Testis (tissue), 3 donors: ENCODE results near the gene VSTM2A. TPM values are rescaled to one million over a fixed set of nuclear protein-coding genes. Genes with fewer than 3 reads are reported as not detected.

Source experiments
- DNase-seq: peaks from one replicate; pipeline ENCODE4 v3.0.0-alpha.2; 2019
- H3K27ac ChIP-seq, 2 donors: fragments of 200-600 bp; sonication (generic); one replicate each; pipeline ENCODE4 v1.5.1; 2019
- H3K27me3 ChIP-seq: fragments of 200-600 bp; sonication (generic); one replicate; pipeline ENCODE4 v1.5.1; 2019
- H3K36me3 ChIP-seq: fragments of 200-600 bp; sonication (generic); one replicate; pipeline ENCODE4 v1.5.1; 2017; ENCODE audit warnings: low read depth; ENCODE audit errors: missing control alignments
- H3K4me1 ChIP-seq: fragments of 200-600 bp; sonication (generic); one replicate; pipeline ENCODE4 v1.5.1; 2019
- H3K4me3 ChIP-seq, 2 donors: fragments of 200-600 bp; sonication (generic); one replicate each; pipeline ENCODE4 v1.5.1; 2017 to 2019
- H3K9me3 ChIP-seq: fragments of 200-600 bp; sonication (generic); one replicate; pipeline ENCODE4 v1.5.1; 2017
- POLR2A ChIP-seq: fragments of 450-650 bp; IDR thresholded peaks from one replicate; pipeline ENCODE4 v1.6.1; 2017; ENCODE audit warnings: antibody characterized with exemption, mild to moderate bottlenecking, moderate library complexity
- WGBS, 2 donors: methylation state at CpG; one replicate each; pipeline ENCODE4 v1.1.5; 2018; 5-methylcytosine and 5-hydroxymethylcytosine counted together
- intact Hi-C: fragments of 100-400 bp; cut with DNase I; formaldehyde crosslinking; loops from one replicate; pipeline ENCODE4 v1.15.1; 2023; ENCODE audit warnings: low total_unique reads
- polyA plus RNA-seq: library from polyadenylated mRNA; stranded (reverse); fragments of 350-450 nt; fragmentation: Illumina TruSeq; extraction: RNeasy Lipid Tissue Mini Kit (QIAGEN cat#74804); gene quantifications from one replicate; pipeline ENCODE4 v1.2.3, GENCODE V29; 2014; ENCODE audit warnings: low read depth, low replicate concordance; ENCODE audit not compliant: insufficient read depth
- total RNA-seq, 2 donors: library from RNA; depleted of rRNA; stranded (reverse); fragments of >200 nt; gene quantifications; one replicate each; pipeline ENCODE4 v1.2.3, GENCODE V29; 2016
- TF ChIP-seq, protein P1 (sequence below), 3 experiments: fragments of 450-650 bp in 2 of 3; fragments of 200-600 bp in 1 of 3; sonication (generic) in 1 of 3; IDR thresholded peaks; one replicate each; pipeline ENCODE4 v1.5.1; 2016 to 2019; ENCODE audit warnings: antibody characterized with exemption in 3 of 3, mild to moderate bottlenecking in 2 of 3, moderate library complexity in 1 of 3

The VSTM2A gene
- total and polyA plus RNA-seq, 3 donors from 2014 or later, result 1.2 to 5.6 (median 1.6) TPM

DNA sequence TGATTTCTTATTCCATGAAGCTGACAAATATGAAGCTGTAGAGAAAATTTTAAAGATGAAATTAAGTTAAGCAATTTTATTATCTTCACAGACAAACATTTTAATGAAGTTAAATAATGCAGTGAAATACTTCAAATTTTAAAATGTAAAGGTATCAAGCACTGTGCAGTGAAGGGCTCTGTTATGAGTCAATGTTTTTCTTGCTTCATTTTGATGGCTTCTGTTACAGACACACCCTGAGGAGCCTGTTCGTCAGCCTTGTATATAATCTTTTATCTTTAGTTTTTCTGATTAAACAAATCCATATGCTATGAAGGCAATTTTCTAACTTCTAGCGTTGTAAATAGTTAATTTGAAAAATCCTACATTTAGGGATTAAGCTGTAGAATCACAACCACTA, 18.5 kb downstream of the VSTM2A start:
- 83 to 87% methylated on average over 2 of the region's 2 CpGs for WGBS, 2 donors
- intact Hi-C loops, result no loop called here
- Histone ChIP-seq H3K9me3 (no peaks in the 10 kb centered on the region), H3K36me3 (no peaks in the 10 kb centered on the region), H3K27me3 (no peaks in the 10 kb centered on the region), H3K4me1 (no peaks in the 10 kb centered on the region), H3K27ac (no peak overlapping the region), H3K4me3 (no peak overlapping the region)
- no peak for DNase-seq
- TF ChIP-seq, protein P1, sequence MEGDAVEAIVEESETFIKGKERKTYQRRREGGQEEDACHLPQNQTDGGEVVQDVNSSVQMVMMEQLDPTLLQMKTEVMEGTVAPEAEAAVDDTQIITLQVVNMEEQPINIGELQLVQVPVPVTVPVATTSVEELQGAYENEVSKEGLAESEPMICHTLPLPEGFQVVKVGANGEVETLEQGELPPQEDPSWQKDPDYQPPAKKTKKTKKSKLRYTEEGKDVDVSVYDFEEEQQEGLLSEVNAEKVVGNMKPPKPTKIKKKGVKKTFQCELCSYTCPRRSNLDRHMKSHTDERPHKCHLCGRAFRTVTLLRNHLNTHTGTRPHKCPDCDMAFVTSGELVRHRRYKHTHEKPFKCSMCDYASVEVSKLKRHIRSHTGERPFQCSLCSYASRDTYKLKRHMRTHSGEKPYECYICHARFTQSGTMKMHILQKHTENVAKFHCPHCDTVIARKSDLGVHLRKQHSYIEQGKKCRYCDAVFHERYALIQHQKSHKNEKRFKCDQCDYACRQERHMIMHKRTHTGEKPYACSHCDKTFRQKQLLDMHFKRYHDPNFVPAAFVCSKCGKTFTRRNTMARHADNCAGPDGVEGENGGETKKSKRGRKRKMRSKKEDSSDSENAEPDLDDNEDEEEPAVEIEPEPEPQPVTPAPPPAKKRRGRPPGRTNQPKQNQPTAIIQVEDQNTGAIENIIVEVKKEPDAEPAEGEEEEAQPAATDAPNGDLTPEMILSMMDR (IDR thresholded peaks at IDR 0.05), result no peak
- no peak for TF ChIP-seq POLR2A

DNA sequence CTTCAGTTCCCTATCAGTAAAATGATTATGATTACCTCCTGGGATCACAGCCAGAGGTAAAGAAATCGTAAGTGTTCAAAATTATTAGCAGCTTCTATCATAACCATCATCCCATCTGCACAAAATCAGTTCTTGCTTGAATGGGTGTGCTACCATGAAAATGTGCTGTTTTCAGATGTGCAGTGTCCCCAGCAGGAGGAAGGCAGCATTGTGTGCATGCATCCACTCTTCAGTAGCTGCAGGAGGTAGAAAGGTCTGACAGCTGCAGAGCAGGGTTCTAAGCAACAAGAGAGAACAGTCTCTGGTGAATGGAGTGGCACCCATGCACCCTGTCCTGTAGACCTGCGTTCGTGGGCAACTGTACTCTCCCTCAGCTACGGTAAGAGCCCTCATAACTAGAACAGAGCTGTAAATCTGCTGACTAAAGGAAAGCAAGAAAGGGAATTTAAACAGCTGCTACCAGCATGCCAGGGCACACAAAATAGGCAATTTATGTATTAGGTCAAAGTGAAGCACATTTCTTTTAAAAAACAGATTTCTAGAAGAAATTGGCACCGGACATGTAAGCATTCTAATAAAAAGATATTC, 21.2 kb downstream of the VSTM2A start:
- H3K4me1 ChIP-seq, result no peaks in the 10 kb centered on the region
- no peak for DNase-seq
- TF ChIP-seq, protein P1 (IDR thresholded peaks at IDR 0.05), result no peak
- TF ChIP-seq POLR2A, result no peak
- H3K27me3 ChIP-seq, result no peaks in the 10 kb centered on the region
- whole genome bisulfite sequencing, 2 donors, result 76 to 77% methylated on average over 5 of the region's 5 CpGs
- intact Hi-C loops, result no loop called here
- H3K9me3 ChIP-seq, result no peaks in the 10 kb centered on the region
- H3K4me3 ChIP-seq, result no peak overlapping the region
- no peaks in the 10 kb centered on the region for H3K36me3 ChIP-seq
- H3K27ac ChIP-seq, result no peak overlapping the region

DNA sequence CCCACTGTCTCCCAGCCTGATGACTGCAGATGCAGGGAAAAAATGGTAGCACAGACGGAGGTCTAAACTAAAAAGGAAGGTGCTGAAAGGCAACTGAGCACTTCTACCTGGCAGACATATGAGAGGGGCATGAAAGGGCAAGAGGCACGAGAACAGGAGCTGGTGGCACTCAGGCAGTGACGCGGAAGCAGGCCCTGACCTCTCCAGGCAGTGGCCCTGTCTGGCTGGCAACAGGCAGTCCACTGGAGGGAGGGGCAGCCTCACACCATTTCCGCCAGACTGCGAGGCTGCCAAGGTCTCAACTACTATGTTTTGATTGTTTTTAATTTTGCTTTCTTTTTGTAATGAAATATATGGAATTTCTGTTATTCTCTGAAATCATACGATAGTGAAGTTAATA, 23.3 kb downstream of the VSTM2A start:
- Histone ChIP-seq H3K27me3 (no peaks in the 10 kb centered on the region), H3K9me3 (no peaks in the 10 kb centered on the region), H3K36me3 (no peaks in the 10 kb centered on the region), H3K4me3 (no peak overlapping the region), H3K27ac (no peak overlapping the region), H3K4me1 (no peaks in the 10 kb centered on the region)
- TF ChIP-seq, protein P1 (IDR thresholded peaks at IDR 0.05), result no peak
- no peak for TF ChIP-seq POLR2A
- intact Hi-C loops, result no loop called here
- WGBS, 2 donors, result 80 to 88% methylated on average over 7 of the region's 7 CpGs
- no peak for DNase-seq

DNA sequence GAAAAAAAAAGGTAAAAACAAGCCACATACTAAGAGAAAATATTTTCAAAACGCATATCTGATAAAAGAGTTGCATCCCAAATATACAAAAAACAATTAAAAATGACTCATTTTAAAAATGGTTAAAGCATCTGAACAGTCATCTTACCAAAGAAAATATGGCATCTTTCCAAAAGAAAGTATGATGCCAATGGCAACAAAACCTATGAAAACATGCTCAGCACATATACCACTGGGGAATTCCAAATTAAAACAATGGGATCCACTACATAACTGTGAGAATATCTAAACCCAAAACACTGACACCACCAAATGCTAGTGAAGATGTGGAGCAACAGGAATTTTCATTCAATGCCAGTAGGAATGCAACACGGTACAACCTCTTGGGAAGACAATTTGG, 39.3 kb downstream of the VSTM2A start:
- H3K36me3 ChIP-seq, result no peaks in the 10 kb centered on the region
- no peaks in the 10 kb centered on the region for H3K27me3 ChIP-seq
- H3K4me1 ChIP-seq, result no peaks in the 10 kb centered on the region
- no peaks in the 10 kb centered on the region for H3K9me3 ChIP-seq
- no peak for TF ChIP-seq POLR2A
- TF ChIP-seq, protein P1 (IDR thresholded peaks at IDR 0.05), result no peak
- 76 to 85% methylated on average over 2 of the region's 2 CpGs for WGBS, 2 donors
- no peak overlapping the region for H3K27ac ChIP-seq
- intact Hi-C loops, result no loop called here
- H3K4me3 ChIP-seq, result no peak overlapping the region
- no peak for DNase-seq
